Trophoblast cell (in vitro differentiated cells and primary cell): ENCODE measurements around the gene TPBGL.
A peak's percentile ranks its signal among the peaks of the same experiment; 100 is the strongest.
"Not testable (repeated sequence)": the region's sequence is repeated elsewhere in the genome, so short reads cannot be mapped to it uniquely, and the experiment has no call there.

Experiments used
- DNase-seq, 2 donors: peaks; one replicate each; pipeline ENCODE4 v3.0.0-alpha.2; 2016
- H2AFZ ChIP-seq: 2 replicates; pipeline ENCODE4 v1.6.1; 2013; ENCODE audit warnings: low read length, moderate library complexity, mild to moderate bottlenecking; ENCODE audit not compliant: insufficient read depth, poor library complexity
- H2AK5ac ChIP-seq: 2 replicates; pipeline ENCODE4 v1.6.1; 2013; ENCODE audit warnings: mild to moderate bottlenecking, low read length
- H2BK120ac ChIP-seq: 2 replicates; pipeline ENCODE4 v1.6.1; 2013; ENCODE audit warnings: low read length, mild to moderate bottlenecking, moderate library complexity; ENCODE audit not compliant: insufficient read depth, poor library complexity
- H2BK12ac ChIP-seq: 2 replicates; pipeline ENCODE4 v1.6.1; 2013; ENCODE audit warnings: mild to moderate bottlenecking, low read length, moderate library complexity
- H2BK5ac ChIP-seq: 2 replicates; pipeline ENCODE4 v1.6.1; 2013; ENCODE audit warnings: low read length, low read depth, moderate library complexity, mild to moderate bottlenecking; ENCODE audit not compliant: poor library complexity
- H3K14ac ChIP-seq: 2 replicates; pipeline ENCODE4 v1.6.1; 2013; ENCODE audit warnings: mild to moderate bottlenecking, low read length
- H3K18ac ChIP-seq: 2 replicates; pipeline ENCODE4 v1.6.1; 2013; ENCODE audit warnings: mild to moderate bottlenecking, low read length
- H3K23ac ChIP-seq: 2 replicates; pipeline ENCODE4 v1.6.1; 2013; ENCODE audit warnings: low read length
- H3K27ac ChIP-seq: 2 replicates; pipeline ENCODE4 v1.5.1; 2013; ENCODE audit warnings: low read depth, mild to moderate bottlenecking, inconsistent platforms, low read length, moderate library complexity
- H3K27me3 ChIP-seq: 2 replicates; pipeline ENCODE4 v1.6.1; 2013; ENCODE audit warnings: inconsistent platforms, mild to moderate bottlenecking, low read length, moderate library complexity; ENCODE audit not compliant: insufficient read depth
- H3K36me3 ChIP-seq, 2 experiments: 1 replicate in 1 of 2; 2 replicates in 1 of 2; pipeline ENCODE4 v1.6.1; 2013; ENCODE audit warnings: low read length in 2 of 2, mild to moderate bottlenecking in 2 of 2, moderate library complexity in 1 of 2; ENCODE audit not compliant: insufficient read depth in 2 of 2, control insufficient read depth in 1 of 2
- H3K4ac ChIP-seq: 2 replicates; pipeline ENCODE4 v1.6.1; 2013; ENCODE audit warnings: low read depth, mild to moderate bottlenecking, low read length, moderate library complexity
- H3K4me1 ChIP-seq, 2 experiments: 1 replicate in 1 of 2; 2 replicates in 1 of 2; pipeline ENCODE4 v1.6.1; 2013; ENCODE audit warnings: low read length in 2 of 2, mild to moderate bottlenecking in 2 of 2, moderate library complexity in 1 of 2; ENCODE audit not compliant: insufficient read depth in 2 of 2, control insufficient read depth in 1 of 2
- H3K4me2 ChIP-seq: 2 replicates; pipeline ENCODE4 v1.6.1; 2013; ENCODE audit warnings: inconsistent platforms, mild to moderate bottlenecking, low read length, moderate library complexity
- H3K4me3 ChIP-seq: 2 replicates; pipeline ENCODE4 v1.5.1; 2013; ENCODE audit warnings: mild to moderate bottlenecking, low read depth, low read length, inconsistent platforms
- H3K79me1 ChIP-seq: one replicate; pipeline ENCODE4 v1.6.1; 2013; ENCODE audit warnings: low read length
- H3K79me2 ChIP-seq: 2 replicates; pipeline ENCODE4 v1.6.1; 2013; ENCODE audit warnings: low read length, mild to moderate bottlenecking; ENCODE audit not compliant: control insufficient read depth, insufficient read depth, poor library complexity
- H3K9ac ChIP-seq: 2 replicates; pipeline ENCODE4 v1.6.1; 2013; ENCODE audit warnings: mild to moderate bottlenecking, low read length
- H3K9me3 ChIP-seq: 2 replicates; pipeline ENCODE4 v1.6.1; 2013; ENCODE audit warnings: low read depth, mild to moderate bottlenecking, control low read depth, inconsistent platforms, low read length; ENCODE audit not compliant: insufficient read depth
- H4K12ac ChIP-seq: 2 replicates; pipeline ENCODE4 v1.6.1; 2013; ENCODE audit warnings: low read depth, mild to moderate bottlenecking, low read length, moderate library complexity
- H4K8ac ChIP-seq: 2 replicates; pipeline ENCODE4 v1.6.1; 2013; ENCODE audit warnings: low read depth, mild to moderate bottlenecking, low read length, moderate library complexity
- H4K91ac ChIP-seq: one replicate; pipeline ENCODE4 v1.6.1; 2013; ENCODE audit warnings: low read depth, mild to moderate bottlenecking, low read length, moderate library complexity
- WGBS: extraction: QIAGEN DNeasy Blood & Tissue Kit; methylation state at CpG from one replicate; pipeline ENCODE4 v1.1.7; 2013; ENCODE audit warnings: missing lambda C conversion rate; ENCODE audit not compliant: insufficient read length, insufficient coverage; ENCODE audit errors: extremely low coverage; 5-methylcytosine and 5-hydroxymethylcytosine counted together

TPBGL gene

GRCh38 chr11:75273411-75274391, 33.1 kb downstream of the TPBGL start:
- Histone ChIP-seq H3K79me1 (no peaks in the 10 kb centered on the region), H3K14ac (no peak overlapping the region), H3K4me2 (no peak overlapping the region), H3K18ac (no peak overlapping the region), H3K27ac (no peak overlapping the region), H4K91ac (no peak overlapping the region), H4K12ac (no peak overlapping the region), H2AFZ (no peak overlapping the region), H4K8ac (no peak overlapping the region), H3K79me2 (no peaks in the 10 kb centered on the region), H3K9me3 (no peaks in the 10 kb centered on the region), H3K23ac (no peak overlapping the region), H3K9ac (no peak overlapping the region), H3K27me3 (no peaks in the 10 kb centered on the region), H2BK12ac (no peak overlapping the region), H3K4me3 (no peak overlapping the region), H2BK5ac (no peak overlapping the region), H3K36me3 (peaks cover 46 to 52% of the 10 kb centered on the region in 2 experiments), H3K4me1 (no peaks in the 10 kb centered on the region), H2AK5ac (no peak overlapping the region), H2BK120ac (no peak overlapping the region), H3K4ac (no peak overlapping the region)
- no CpG with 5 or more reads among the region's 15 CpGs for WGBS
- DNase-seq = no peak

DNA sequence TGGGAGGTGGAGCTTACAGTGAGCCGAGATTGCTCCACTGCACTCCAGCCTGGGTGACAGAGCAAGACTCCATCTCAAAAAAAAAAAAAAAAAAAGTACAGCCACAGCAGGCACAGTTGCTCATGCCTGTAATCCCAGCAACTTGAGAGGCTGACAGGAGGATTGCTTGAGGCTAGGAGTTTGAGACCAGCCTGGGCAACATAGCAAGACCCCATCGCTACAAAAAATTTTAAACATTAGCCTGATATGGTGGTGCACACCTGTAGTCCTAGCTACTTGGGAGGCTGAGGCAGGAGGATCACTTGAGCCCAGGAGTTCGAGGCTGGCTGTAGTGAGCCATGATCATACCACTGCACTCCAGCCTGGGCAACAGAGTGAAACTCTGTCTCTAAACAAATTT, 34.1 kb downstream of the TPBGL start:
- not testable (repeated sequence) for H3K27ac ChIP-seq, H3K4me2 ChIP-seq, H2BK5ac ChIP-seq, H2AFZ ChIP-seq, H3K18ac ChIP-seq, H3K23ac ChIP-seq, H3K4ac ChIP-seq, H3K4me3 ChIP-seq, H2BK12ac ChIP-seq, H3K4me1 ChIP-seq, H3K14ac ChIP-seq, H3K27me3 ChIP-seq, H2BK120ac ChIP-seq, H3K79me2 ChIP-seq, H3K79me1 ChIP-seq, H4K12ac ChIP-seq, H3K9me3 ChIP-seq, H4K91ac ChIP-seq, H2AK5ac ChIP-seq, H4K8ac ChIP-seq, H3K9ac ChIP-seq
- peaks cover 49 to 55% of the 10 kb centered on the region in 2 experiments for H3K36me3 ChIP-seq
- WGBS = no CpG with 5 or more reads among the region's 3 CpGs
- peak in 1 of 2 donors; percentile 32 for DNase-seq

DNA sequence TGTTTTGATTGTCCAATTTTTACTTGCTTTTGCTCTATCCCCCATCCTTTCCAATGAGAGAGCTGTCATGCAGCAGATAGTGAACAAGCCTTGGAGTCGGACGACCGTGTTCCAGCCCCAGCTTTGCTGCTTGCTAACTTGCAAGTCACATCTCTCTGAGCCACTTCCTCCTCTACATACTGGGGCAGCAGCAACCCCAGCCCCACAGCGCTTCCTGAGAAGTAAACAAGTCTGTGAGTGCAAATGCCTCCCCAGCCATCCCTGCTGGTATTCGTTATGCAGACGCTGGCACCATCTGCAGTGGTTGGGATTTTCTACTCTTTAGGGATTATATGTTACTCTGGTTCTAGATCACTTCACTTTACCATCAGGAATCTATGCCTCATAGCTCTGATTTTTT, 35.0 kb downstream of the TPBGL start:
- Histone ChIP-seq H3K4ac (no peak overlapping the region), H3K4me3 (no peak overlapping the region), H3K9ac (no peak overlapping the region), H3K9me3 (no peaks in the 10 kb centered on the region), H4K12ac (no peak overlapping the region), H2BK5ac (no peak overlapping the region), H4K8ac (no peak overlapping the region), H3K36me3 (peaks cover 49 to 55% of the 10 kb centered on the region in 2 experiments), H3K23ac (no peak overlapping the region), H3K18ac (no peak overlapping the region), H3K27me3 (no peaks in the 10 kb centered on the region), H3K27ac (no peak overlapping the region), H2AK5ac (no peak overlapping the region), H2BK12ac (no peak overlapping the region), H4K91ac (no peak overlapping the region), H3K79me2 (no peaks in the 10 kb centered on the region), H3K4me1 (peaks cover 0 to 3% of the 10 kb centered on the region in 2 experiments), H3K79me1 (no peaks in the 10 kb centered on the region), H3K14ac (no peak overlapping the region), H2AFZ (no peak overlapping the region), H2BK120ac (no peak overlapping the region), H3K4me2 (no peak overlapping the region)
- no CpG with 5 or more reads among the region's 6 CpGs for WGBS
- peak in 1 of 2 donors; percentile 7 for DNase-seq

GRCh38 chr11:75276186-75276585, 35.6 kb downstream of the TPBGL start:
- H3K79me1 ChIP-seq = no peaks in the 10 kb centered on the region
- H2BK12ac ChIP-seq = no peak overlapping the region
- H3K27ac ChIP-seq = no peak overlapping the region
- peaks cover 0 to 3% of the 10 kb centered on the region in 2 experiments for H3K4me1 ChIP-seq
- H3K4me2 ChIP-seq = no peak overlapping the region
- DNase-seq = no peak
- H4K8ac ChIP-seq = no peak overlapping the region
- H3K4me3 ChIP-seq = no peak overlapping the region
- no peak overlapping the region for H3K14ac ChIP-seq
- no peak overlapping the region for H4K91ac ChIP-seq
- H2AFZ ChIP-seq = no peak overlapping the region
- H2AK5ac ChIP-seq = no peak overlapping the region
- no peak overlapping the region for H3K4ac ChIP-seq
- H3K9me3 ChIP-seq = no peaks in the 10 kb centered on the region
- H3K18ac ChIP-seq = no peak overlapping the region
- no peak overlapping the region for H4K12ac ChIP-seq
- peaks cover 55 to 61% of the 10 kb centered on the region in 2 experiments for H3K36me3 ChIP-seq
- H3K23ac ChIP-seq = no peak overlapping the region
- no peak overlapping the region for H3K9ac ChIP-seq
- WGBS = no CpG with 5 or more reads among the region's 2 CpGs
- H2BK120ac ChIP-seq = no peak overlapping the region
- no peaks in the 10 kb centered on the region for H3K27me3 ChIP-seq
- H2BK5ac ChIP-seq = no peak overlapping the region
- no peaks in the 10 kb centered on the region for H3K79me2 ChIP-seq
